Breast epithelium (tissue), 3 donors: ENCODE data around the gene SF1.
"Not testable (repeated sequence)": the region's sequence is repeated elsewhere in the genome, so short reads cannot be mapped to it uniquely, and the experiment has no call there.

Experiments used
- CTCF ChIP-seq, 3 donors: fragments of 450-650 bp; IDR thresholded peaks; one replicate each; pipeline ENCODE4 v1.5.1; 2016 to 2017; ENCODE audit warnings: antibody characterized with exemption in 3 of 3, mild to moderate bottlenecking in 3 of 3, moderate library complexity in 3 of 3
- POLR2AphosphoS5 ChIP-seq, 3 donors: sonication (generic); formaldehyde crosslinking; IDR thresholded peaks; one replicate each; pipeline ENCODE4 v1.6.1; 2017; ENCODE audit warnings: antibody characterized with exemption in 3 of 3

GRCh38 chr11:64815433-64815832 lies 37.1 kb upstream of the SF1 start:
- TF ChIP-seq CTCF, POLR2AphosphoS5 (IDR thresholded peaks at IDR 0.05): not testable (repeated sequence)
